HL-60 (cell line): ENCODE data around the gene LRRC53.

Source experiments
- DNase-seq, 2 experiments: peaks; one replicate each; pipeline ENCODE4 v3.0.0-alpha.2; 2010 to 2020; ENCODE audit warnings: low read depth in 1 of 2, low spot score in 1 of 2
- H3K27ac ChIP-seq: fragments of 250-450 bp; sonication (Bioruptor Pico); replicated peaks from 2 replicates; pipeline ENCODE4 v1.5.1; 2020; ENCODE audit warnings: mild to moderate bottlenecking, moderate library complexity
- H3K27me3 ChIP-seq: fragments of 250-450 bp; sonication (Bioruptor Pico); 2 replicates; pipeline ENCODE4 v1.5.1; 2021; ENCODE audit warnings: mild to moderate bottlenecking, moderate library complexity; ENCODE audit not compliant: insufficient read depth, poor library complexity, severe bottlenecking
- H3K4me3 ChIP-seq: replicated peaks from 2 replicates; pipeline ENCODE4 v1.5.1; 2011; ENCODE audit warnings: mild to moderate bottlenecking, control low read depth, low read length; ENCODE audit not compliant: insufficient read depth
- GABPA ChIP-seq: IDR thresholded peaks from 2 replicates; pipeline ENCODE4 v1.6.1; 2012; ENCODE audit warnings: low read depth
- POLR2AphosphoS5 ChIP-seq: IDR thresholded peaks from 2 replicates; pipeline ENCODE4 v1.6.1; 2012; ENCODE audit warnings: low read depth
- SPI1 ChIP-seq: IDR thresholded peaks from 2 replicates; pipeline ENCODE4 v1.6.1; 2012; ENCODE audit warnings: low read depth, mild to moderate bottlenecking, borderline replicate concordance
- TF ChIP-seq, protein P1 (sequence below): IDR thresholded peaks from one replicate; pipeline ENCODE4 v1.5.1; 2011; ENCODE audit warnings: low read length, control low read depth, inconsistent platforms; ENCODE audit not compliant: insufficient read depth
- TF ChIP-seq, protein P2 (sequence below): IDR thresholded peaks from 2 replicates; pipeline ENCODE4 v1.6.1; 2012; ENCODE audit warnings: low read depth; ENCODE audit not compliant: insufficient replicate concordance

Gene LRRC53

GRCh38 chr1:74468982-74469603 is 43.3 kb downstream of the LRRC53 start:
- Histone ChIP-seq H3K27me3 (no peaks in the 10 kb centered on the region), H3K4me3 (no peak overlapping the region), H3K27ac (no peak overlapping the region)
- TF ChIP-seq, protein P1, sequence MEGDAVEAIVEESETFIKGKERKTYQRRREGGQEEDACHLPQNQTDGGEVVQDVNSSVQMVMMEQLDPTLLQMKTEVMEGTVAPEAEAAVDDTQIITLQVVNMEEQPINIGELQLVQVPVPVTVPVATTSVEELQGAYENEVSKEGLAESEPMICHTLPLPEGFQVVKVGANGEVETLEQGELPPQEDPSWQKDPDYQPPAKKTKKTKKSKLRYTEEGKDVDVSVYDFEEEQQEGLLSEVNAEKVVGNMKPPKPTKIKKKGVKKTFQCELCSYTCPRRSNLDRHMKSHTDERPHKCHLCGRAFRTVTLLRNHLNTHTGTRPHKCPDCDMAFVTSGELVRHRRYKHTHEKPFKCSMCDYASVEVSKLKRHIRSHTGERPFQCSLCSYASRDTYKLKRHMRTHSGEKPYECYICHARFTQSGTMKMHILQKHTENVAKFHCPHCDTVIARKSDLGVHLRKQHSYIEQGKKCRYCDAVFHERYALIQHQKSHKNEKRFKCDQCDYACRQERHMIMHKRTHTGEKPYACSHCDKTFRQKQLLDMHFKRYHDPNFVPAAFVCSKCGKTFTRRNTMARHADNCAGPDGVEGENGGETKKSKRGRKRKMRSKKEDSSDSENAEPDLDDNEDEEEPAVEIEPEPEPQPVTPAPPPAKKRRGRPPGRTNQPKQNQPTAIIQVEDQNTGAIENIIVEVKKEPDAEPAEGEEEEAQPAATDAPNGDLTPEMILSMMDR: no peak
- TF ChIP-seq GABPA: no peak
- TF ChIP-seq, protein P2, sequence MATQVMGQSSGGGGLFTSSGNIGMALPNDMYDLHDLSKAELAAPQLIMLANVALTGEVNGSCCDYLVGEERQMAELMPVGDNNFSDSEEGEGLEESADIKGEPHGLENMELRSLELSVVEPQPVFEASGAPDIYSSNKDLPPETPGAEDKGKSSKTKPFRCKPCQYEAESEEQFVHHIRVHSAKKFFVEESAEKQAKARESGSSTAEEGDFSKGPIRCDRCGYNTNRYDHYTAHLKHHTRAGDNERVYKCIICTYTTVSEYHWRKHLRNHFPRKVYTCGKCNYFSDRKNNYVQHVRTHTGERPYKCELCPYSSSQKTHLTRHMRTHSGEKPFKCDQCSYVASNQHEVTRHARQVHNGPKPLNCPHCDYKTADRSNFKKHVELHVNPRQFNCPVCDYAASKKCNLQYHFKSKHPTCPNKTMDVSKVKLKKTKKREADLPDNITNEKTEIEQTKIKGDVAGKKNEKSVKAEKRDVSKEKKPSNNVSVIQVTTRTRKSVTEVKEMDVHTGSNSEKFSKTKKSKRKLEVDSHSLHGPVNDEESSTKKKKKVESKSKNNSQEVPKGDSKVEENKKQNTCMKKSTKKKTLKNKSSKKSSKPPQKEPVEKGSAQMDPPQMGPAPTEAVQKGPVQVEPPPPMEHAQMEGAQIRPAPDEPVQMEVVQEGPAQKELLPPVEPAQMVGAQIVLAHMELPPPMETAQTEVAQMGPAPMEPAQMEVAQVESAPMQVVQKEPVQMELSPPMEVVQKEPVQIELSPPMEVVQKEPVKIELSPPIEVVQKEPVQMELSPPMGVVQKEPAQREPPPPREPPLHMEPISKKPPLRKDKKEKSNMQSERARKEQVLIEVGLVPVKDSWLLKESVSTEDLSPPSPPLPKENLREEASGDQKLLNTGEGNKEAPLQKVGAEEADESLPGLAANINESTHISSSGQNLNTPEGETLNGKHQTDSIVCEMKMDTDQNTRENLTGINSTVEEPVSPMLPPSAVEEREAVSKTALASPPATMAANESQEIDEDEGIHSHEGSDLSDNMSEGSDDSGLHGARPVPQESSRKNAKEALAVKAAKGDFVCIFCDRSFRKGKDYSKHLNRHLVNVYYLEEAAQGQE: no peak
- TF ChIP-seq POLR2AphosphoS5: no peak
- no peak for TF ChIP-seq SPI1
- DNase-seq: no peak

- H3K4me3 ChIP-seq: no peak overlapping the region
- DNase-seq: no peak
- no peaks in the 10 kb centered on the region for H3K27me3 ChIP-seq
- TF ChIP-seq POLR2AphosphoS5: no peak
- no peak for TF ChIP-seq SPI1
- TF ChIP-seq, protein P1: no peak
- TF ChIP-seq, protein P2: no peak
- TF ChIP-seq GABPA: no peak
- no peak overlapping the region for H3K27ac ChIP-seq
These were observed 44.5 kb downstream of the LRRC53 start for GRCh38 chr1:74467786-74468377.

GRCh38 chr1:74465193-74465681 is 47.2 kb downstream of the LRRC53 start:
- Histone ChIP-seq H3K4me3 (no peak overlapping the region), H3K27me3 (no peaks in the 10 kb centered on the region), H3K27ac (no peak overlapping the region)
- no peak for DNase-seq
- TF ChIP-seq GABPA: no peak

GRCh38 chr1:74464037-74464436 is 48.4 kb downstream of the LRRC53 start:
- Histone ChIP-seq H3K4me3 (no peak overlapping the region), H3K27me3 (no peaks in the 10 kb centered on the region), H3K27ac (no peak overlapping the region)
- DNase-seq: no peak
- TF ChIP-seq POLR2AphosphoS5 (no peak), SPI1 (no peak), GABPA (no peak)
- TF ChIP-seq, protein P2: no peak
- TF ChIP-seq, protein P1: no peak
